GM19455 (cell line): ENCODE results near the gene ZNF578.
"Not testable (repeated sequence)": the region's sequence is repeated elsewhere in the genome, so short reads cannot be mapped to it uniquely, and the experiment has no call there.

Experiments
- ATAC-seq: cut with Tn5 transposase; IDR thresholded peaks from one replicate; pipeline ENCODE4 v1.9.1; 2021; ENCODE audit not compliant: unreplicated experiment

Gene ZNF578

DNA sequence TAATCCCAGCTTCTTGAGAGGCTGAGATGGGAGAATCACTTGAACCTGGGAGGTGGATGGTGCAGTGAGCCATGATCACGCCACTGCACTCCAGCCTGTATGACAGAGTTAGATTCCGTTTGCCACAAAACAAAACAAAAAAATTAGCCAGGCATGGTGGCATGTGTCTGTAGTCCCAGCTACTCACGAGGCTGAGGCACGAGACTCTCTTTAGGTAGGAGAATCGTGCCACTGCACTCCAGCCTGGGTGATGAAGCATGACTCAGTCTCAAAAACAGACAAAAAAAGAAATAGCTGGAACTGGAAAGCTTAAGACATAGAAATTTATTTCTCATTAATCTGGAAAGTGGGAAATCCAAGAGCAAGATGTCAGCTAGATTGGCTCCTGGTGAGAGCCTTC lies 53.9 kb downstream of the ZNF578 start:
- ATAC-seq: no peak

DNA sequence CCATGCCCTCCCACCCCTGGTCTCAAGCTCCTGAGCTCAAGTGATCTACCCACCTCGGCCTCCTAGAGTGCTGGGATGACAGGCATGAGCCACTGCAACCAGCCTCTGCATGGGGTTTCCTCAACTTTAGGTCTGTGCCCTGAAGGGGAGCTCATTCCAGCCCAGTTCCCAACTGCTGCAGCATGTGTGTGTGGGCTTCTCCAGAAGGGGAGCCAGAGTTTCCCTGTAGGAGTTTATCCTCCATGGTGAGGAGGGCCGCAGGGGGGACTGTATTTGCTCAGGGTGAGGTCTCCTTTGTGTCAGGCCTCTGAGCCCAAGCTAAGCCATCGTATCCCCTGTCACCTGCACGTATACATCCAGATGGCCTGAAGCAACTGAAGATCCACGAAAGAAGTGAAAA lies 62.8 kb downstream of the ZNF578 start:
- ATAC-seq: no peak

DNA sequence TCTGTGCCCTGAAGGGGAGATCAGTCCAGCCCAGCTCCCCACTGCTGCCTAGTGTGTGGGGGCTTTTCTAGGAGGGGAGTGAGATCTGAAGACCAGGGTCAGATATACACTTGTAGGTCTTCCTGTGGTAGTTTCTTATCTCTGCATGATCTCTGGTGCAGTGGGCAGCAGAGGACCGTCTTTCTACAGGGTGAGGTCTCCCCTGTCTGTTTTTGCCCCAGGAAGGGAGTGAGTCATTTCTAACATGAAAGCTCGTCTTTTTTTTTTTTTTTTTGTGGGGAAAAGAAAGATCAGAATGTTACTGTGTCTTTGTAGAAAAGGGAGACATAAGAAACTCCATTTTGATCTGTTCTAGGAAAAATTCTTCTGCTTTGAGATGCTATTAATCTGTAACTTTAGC lies 65.3 kb downstream of the ZNF578 start:
- no peak for ATAC-seq

GRCh38 chr19:52519175-52519574 lies 65.8 kb downstream of the ZNF578 start:
- not testable (repeated sequence) for ATAC-seq

GRCh38 chr19:52520013-52520412 lies 66.7 kb downstream of the ZNF578 start:
- no peak for ATAC-seq

DNA sequence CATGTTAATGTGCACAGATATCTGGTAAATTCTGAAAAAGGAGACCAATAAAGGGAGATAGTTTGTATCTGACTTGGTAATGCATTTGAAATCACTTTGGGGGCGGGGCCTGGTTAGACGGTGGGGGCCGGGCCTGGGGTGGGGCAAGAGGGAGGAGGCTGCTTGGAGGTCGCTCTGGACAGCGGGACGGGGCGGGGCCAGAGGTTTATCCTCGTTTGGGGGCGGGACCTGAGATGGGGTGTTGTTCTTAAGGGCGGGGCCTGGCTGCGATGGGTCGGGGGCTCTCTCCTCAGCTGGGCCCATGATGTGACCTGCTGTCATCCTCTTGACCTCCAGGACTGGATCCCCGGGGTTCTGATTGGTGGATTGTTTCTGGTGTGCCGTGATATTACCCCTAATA lies 69.2 kb downstream of the ZNF578 start:
- ATAC-seq: no peak

DNA sequence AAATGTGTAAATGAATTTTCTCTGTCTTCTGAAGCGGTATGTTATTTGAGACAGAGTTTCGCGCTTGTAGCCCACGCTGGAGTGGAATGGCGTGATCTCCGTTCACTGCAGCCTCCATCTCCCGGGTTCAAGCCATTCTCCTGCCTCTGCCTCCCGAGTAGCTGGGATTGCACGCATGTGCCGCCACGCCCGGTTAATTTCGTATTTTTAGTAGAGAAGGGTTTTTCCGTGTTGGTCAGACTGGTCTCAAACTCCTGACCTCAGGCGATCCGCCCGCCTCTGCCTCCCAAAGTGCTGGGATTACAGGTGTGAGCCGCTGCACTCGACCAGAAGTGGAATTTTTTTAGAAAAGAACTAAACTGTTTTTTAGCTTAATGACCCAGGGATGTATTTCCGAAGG lies 70.7 kb downstream of the ZNF578 start:
- ATAC-seq: no peak

DNA sequence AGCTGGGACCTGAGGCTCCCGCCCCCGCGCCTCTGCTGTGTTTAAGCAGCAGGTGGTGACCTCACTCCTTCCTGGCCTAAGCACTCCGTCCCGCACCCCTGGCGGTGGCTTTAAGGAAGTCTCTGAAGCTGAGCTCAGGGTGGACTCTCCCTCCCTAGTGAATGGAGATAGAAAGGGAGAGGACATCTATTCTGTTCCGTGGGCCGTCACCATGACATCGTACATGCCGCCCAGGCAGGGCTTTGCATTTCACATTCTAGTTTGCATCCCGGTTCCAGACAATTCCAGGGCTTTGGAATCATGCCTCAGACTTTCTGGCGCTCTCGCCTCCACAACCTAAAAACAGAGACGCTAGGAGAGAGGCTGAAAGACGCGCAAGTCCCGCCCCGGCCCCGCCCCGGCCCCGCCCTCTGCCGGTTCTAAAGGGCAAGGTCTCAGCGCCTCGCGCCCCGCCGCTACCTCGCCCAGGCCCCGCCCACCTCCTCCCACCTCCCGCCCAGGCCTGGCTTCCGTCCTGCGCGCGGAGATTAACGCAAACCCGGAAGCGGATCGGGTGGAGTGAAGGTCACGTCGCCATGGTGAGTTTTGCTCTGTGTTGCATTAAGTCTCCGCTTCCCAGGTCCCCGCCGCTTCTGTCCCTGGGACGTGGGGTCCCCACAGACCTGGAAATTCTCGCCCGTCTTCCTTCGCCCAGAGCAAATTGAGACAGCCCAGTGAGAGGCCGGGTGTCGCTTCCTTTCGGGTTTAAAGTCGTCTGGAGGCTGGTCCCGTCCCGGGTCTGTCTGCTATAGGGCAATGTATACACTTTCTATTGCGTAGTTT lies 74.0 kb downstream of the ZNF578 start, which contains the start of gene ZNF808:
TSS of gene ZNF808 (plus strand) at position 535 of the 822 bp plus-strand sequence. CDS start 15,617 bp downstream, outside the sequence.
- peak; percentile 88 for ATAC-seq

GRCh38 chr19:52527956-52528351 lies 74.6 kb downstream of the ZNF578 start:
- no peak for ATAC-seq

DNA sequence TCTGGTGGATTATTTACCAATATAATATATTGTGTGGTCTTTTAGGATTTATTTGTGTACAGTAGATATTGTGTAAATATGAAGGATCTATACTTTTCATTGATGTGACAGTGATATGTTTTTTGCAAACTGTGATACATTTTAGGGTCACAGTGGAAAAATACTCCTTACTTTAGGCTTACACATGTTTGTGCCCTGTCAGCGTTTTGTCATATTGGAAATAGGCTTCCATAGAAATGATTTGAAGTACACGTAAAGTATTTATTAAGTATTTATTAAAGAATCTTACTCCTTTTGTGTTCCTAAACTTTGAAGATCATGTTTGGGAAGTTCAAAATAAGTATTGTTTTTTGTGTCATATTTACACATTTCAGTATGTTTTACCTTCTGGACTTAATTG lies 79.1 kb downstream of the ZNF578 start:
- no peak for ATAC-seq

DNA sequence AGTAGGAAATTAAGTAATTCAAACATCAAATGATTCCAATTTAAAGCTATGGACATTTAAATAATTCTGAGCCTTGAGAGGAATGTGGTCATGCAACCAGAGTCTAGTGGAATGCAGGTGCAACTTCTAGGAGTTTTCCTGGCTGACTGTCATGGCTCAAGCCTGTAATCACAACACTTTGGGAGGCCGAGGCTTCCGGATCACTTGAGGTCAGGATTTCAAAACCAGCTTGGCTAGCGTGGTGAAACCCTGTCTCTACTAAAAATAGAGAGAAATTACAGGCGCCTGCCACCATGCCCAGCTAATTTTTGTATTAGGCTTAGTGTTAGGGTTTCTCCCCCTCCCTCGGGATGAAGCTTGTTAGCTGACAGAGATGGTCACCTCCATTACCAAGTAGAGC lies 80.5 kb downstream of the ZNF578 start:
- ATAC-seq: no peak

DNA sequence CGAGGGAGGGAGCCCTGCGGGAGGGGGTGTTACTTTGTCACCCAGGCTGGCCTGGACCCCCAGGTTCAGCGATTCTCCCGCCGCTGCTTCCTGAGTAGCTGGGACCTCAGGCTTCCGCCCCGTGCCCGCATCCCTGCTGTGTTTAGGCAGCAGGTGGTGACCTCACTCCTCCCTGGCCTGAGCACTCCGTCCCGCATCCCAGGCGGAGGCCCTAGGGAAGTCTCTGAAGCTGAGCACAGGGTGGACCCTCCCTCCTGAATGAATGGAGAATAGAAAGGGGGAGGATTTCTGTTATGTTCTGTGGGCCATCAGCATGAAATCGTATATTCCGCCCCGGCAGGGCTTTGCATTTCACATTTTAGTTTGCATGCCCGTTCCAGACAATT lies 82.0 kb downstream of the ZNF578 start:
- ATAC-seq: not testable (repeated sequence)

GRCh38 chr19:52535771-52536447 lies 82.6 kb downstream of the ZNF578 start:
- ATAC-seq: peak; percentile 85

GRCh38 chr19:52536448-52536800 lies 83.1 kb downstream of the ZNF578 start:
- ATAC-seq: no peak

- ATAC-seq: not testable (repeated sequence)
Observed at GRCh38 chr19:52538815-52539214, 85.5 kb downstream of the ZNF578 start.

DNA sequence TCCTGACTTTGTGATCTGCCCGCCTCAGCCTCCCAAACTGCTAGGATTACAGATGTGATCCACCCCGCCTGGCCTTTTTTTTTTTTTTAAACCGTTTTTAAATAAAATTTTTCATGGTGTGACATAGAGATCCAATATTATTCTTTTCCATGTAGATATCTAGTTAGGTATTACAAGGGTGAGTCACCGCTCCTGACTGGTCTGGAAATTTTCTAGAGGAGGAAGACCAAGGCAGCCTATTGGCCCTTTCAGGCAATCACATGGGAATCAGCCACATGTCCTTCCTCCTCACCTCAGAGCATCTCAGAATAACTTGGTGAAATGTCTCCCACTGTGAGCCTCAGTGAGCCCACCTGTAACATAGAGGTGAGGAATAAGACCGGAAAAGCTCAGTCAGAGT lies 87.8 kb downstream of the ZNF578 start:
- not testable (repeated sequence) for ATAC-seq

- ATAC-seq: no peak
Observed at GRCh38 chr19:52541608-52542007, 88.3 kb downstream of the ZNF578 start.

- not testable (repeated sequence) for ATAC-seq
Observed at GRCh38 chr19:52542541-52542940, 89.2 kb downstream of the ZNF578 start.

DNA sequence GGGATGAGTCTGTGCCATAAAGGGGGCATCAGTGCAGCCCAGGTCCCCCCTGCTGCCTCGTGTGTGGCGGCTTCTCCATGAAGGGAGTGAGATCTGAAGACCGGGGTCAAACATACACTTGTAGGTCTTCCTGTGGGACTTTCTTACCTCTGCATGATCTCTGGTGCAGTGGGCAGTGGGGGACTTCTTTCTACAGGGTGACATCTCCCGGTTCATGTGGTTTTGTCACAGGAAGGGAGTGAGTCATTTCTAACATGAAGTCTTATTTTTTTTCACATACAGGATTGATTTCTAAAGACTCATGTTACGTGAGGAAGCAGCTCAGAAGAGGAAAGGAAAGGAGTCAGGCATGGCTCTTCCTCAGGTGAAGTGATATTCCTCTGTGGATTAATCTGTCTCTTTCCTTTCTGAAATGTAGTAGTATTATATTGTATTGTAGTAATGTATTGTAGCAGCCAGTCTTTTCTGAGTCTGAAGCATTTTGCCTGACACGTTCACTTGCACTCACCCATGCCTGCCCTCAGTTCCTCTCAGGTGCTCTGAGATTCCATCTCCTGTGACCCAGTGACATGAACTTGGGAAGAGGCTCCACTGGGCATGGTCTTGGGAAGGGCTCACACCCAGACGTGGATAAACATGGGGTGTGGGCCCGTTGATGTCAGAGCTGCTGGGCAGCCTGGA lies 89.8 kb downstream of the ZNF578 start:
- no peak for ATAC-seq

- no peak for ATAC-seq
Observed at GRCh38 chr19:52554216-52554971, 101.0 kb downstream of the ZNF578 start.
